DMS114 treated with DMSO at 0.1 percent for 48 hours (cell line): ENCODE data around the gene PEA15.

Source experiments
- DNase-seq: peaks from one replicate; lab custom pipeline; 2025; ENCODE audit not compliant: unreplicated experiment; lab: John Stamatoyannopoulos, UW

Gene PEA15

DNA sequence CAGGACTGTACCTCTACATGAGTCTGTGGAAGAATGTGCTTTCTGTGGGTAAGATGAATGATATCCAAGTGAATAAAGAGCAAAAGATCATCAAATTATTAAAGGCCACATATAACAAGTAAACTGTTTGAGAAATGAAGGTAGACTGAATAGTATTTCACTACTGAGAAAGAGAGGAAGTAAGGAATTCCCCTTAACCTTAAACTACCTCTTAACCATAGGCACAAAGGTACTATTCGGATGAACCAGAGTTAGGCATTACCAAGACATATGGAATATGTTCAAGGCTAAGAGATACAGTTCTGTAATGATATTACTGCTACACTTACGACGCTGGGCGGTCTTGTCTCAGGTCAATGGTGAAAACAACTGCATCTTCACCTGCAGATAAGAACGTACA, 31.6 kb downstream of the PEA15 start:
- DNase-seq: no peak

DNA sequence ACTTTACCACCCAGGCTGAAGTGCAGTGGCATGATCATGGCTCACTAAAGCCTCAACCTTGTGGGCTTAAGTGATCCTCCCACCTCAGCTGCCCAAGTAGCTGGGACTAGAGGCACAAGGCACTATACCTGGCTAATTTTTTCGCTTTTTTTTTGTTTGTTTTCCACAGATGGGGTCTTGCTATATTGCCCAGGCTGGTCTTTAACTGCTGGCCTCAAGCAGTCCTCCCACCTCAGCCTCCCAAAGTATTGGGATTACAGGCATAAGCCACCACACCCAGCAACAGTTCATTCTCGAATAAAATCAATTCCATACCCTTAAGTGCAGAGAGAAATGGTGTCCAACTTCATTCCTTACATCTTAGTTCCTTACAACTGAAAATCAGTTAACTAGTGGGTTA, 32.4 kb downstream of the PEA15 start:
- no peak for DNase-seq

DNA sequence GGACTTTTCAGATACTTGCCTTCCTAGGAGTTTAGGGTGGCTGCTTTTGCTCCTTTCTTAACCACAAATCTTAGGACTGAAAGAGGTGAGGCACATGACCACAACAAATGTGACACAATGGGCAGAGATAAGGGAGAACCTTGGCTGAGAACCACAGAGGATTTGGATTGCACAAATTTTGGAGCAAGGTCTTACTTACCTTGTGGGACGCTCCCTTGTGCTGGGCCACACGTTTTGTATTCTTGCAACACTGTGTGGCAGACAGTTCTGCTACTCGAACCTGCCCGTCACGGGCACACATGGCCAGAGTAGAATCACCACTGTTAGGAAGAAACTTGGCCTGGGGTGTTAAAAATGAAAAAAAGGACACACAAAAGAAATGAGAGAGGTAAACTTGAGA, 33.2 kb downstream of the PEA15 start:
- DNase-seq: no peak

DNA sequence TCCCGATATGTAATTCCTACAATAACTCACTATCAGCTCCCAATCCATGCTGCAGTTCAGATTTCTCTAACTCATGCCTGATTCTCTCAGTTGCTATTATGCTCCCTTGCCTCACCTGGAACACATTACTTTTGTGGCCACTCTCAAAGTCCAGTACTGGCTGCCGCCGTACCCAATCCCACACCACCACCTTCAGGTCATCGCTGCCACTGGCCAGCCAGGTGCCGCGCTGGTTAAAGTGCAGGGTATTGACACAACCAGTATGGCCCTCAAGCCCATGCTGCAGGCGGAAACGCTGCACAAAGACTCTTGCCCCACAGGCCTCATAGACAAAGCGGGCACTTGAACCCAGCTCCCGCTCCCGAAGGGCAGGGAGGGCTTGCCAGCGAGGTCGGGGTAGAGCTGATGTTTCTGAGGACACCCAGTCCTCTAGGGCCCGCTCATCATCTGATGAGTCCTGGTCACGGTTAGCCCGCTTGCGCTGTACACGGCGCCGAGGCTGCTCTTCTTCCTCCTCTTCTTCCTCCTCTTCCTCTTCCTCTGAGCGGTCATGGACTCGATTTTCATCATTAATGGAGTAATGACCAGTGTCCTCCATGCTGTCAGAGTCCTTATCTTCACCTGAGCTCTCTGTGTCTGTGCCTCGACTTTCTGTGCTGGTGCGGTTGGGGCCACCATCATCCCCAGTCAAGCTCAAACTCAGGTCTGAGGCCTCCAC, 34.6 kb downstream of the PEA15 start:
- no peak for DNase-seq

DNA sequence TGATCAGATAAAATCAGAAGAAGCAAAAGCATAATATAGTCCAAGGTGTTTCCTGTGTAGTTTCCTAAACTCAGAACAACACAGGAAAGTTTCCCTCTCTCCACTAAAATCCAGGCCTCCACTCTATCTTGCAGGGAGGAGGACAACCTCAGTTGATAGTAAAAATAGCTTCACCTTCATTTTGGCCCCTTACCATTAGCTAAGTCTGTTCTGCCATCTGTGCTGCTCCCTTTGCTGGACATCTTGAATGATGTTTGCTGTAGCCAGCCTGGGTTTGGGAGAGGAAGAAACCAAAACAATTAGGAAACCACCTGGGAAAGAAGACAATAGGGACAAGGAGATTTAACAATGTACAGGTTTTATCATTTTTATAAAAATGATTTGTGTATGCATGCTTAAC, 38.6 kb downstream of the PEA15 start:
- DNase-seq: no peak

DNA sequence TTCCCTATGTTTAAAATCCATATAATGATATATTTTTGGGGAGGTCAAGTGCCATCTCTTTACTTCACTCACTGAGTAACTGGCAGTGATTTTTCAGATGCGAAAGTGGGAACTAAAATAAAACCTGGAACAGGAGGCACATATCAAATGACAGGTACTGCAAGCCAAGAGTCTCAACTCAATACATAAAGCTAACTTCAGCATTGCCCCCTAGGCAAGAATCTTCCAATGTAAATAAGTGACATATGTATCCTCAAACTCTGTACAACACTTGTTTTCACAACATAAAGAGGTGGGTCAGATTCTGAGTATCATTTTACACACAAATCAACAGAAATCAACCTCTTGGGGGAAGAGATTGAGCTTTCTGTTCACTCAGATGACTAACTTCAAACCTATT, 39.0 kb downstream of the PEA15 start:
- no peak for DNase-seq

DNA sequence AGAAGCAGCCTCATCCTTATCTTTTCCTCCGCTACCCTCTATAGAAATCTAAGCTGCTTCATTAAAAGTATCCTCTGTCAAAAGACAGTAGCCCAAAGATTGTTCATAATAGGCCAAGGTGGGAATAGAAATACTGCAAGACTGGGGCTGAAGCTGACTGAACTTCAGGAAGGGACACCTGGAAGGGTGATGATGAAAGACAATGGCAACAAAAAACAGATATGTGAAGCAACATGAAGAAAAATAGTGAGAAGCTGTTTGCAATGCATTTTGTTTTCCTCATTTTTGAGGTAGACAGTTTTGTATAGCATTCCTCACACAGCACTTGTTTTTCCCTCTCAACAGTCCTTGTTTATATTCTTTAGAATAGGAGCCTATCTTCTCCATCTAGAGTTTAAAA, 40.2 kb downstream of the PEA15 start:
- DNase-seq: no peak

DNA sequence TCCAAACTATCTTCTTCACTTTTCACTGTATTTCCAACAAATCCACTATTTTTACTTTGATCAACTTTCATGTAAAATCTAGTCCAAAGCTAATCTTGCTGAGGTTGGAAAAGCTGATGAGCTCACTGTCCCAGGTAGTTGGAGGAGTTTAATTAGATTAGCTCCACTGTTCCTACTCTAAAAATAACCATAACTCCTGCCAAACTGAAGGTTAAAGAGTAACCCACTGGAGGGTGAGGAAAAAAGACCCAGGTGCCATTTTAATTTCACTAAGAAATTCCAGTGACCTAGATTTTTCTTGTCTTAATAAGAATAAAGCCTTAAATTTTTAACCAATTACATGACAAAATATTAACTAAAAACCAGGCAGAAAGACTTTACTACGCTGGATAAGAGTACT, 41.9 kb downstream of the PEA15 start:
- no peak for DNase-seq

DNA sequence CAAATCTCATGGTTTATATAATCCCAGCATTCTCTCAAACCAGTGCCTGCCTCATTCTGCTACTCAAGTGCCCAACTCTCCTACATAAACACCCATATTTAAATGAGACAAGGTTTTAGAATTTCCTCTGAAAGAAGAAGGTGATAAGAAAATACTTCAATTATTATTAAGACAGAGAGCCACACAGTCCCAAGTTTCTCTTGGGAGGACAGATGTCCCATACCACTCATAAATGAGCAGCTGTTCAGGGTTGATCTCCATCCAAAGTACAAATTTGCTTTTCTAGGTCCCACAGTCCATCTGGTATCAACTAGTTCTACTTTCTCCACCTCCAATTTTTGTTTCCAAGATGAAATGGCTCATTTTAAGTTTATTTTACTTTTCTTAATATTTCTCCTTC, 45.8 kb downstream of the PEA15 start:
- DNase-seq: no peak

DNA sequence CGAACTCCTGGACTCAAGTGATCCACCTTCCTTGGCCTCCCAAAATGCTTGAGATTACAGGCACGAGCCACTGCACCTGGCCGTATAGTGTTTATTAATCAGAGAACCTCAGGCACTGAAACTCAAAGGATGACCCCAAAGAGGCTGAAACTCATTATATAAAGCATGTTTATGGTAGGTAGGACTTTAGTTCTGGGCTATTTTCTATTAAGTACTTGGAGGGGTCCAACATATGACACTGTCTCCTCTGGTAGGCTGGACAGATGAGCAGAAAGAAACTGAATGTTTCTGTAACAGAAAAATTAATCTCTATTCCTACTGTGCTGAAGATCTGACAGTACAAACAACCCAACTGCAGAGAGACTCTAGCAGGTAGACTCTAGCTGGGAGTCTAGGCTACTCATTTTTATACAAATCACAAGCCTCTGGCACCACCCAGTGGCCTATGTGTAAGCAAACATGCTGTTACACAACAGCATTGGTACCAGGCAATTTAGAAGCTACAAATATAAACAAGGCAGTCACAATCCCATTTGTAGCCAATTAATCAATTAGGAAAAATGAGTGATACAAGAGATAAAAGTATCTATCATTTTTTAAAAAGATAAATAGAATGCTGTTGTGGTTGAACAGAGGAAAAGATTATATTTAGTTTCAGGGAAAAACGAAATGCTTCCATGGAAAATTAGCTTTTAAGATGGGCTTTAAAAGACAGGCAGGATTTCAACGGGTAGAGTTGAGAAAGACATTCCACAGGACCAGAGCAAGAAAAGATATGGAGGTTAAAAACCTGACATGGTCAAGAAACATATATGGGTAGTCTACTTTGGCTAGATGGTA, 46.7 kb downstream of the PEA15 start:
- DNase-seq: peak; percentile 68

DNA sequence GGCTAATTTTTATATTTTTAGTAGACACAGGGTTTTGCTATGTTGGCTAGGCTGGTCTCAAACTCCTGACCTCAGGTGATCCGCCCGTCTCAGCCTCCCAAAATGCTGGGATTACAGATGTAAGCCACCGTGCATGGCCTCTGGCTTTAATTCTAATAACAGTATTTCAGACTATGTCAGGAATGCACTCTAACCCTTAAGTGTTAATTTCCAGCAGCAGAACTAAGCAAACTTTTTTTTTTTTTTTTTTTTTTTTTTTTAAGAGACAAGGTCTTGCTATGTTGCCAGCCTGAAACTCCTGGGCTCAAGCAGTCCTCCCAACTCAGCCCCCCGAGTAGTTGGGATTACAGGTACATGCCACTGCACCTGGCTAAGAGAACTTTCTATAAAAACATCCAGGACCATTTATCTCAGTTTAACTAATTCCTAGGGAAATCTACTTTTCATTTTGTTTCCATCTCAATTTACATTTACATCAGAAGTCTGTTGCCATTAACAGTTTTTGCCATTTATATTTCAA, 50.7 kb downstream of the PEA15 start:
- DNase-seq: no peak

DNA sequence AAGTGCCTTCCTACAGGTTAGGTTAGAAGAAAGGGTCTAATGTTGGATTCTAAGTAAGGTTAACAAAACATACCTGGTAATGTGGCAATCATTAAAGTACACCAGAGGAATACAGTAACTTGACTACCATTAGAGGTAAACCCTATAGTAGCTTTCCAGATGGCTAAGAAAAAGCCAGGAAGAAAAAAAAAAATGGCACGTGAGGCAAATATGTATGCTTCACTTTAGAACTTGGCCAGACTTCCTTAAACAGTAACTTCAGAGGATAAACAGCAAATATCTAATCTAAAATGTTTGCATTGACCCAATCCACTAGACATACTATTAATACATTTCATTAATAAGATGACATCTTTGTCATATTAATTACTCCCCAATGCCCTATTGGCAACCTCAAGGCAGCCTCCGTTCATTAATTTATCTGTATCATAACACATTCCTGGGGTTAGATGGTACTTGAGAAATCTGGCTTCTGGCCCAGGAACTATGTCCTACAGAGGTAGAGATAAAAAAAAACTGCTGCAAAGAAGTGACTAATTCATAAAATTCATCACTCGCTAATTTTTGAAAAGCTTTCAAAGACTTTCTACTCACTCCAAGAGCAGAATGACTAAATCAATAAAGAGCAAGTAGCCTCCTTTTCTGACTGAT, 51.3 kb downstream of the PEA15 start:
- no peak for DNase-seq

DNA sequence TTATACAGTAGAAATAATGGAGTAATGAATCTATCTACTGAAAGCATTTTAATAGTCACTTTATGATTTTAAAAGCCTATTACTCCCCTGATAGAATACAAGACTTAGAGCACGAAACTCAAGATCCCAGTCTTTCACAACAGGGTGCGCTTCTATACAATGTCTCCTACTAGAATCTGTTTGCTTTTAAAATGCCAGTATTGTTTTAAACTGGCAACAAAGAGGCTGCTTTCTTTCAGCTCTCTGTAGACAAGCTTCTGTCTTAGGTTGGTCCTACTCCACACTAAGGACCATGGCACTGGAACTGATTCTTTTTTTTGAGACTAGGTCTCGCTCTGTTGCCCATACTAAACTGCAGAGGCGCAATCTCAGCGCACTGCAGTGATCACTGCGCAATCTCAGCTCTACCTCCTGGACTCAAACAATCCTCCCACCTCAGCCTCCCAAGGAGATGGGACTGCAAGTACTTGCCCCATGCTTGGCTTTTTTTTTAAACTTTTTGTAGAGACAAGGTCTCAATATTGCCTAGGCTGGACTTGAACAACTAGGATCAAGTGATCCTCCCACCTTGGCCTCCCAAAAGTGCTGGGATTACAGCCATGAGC, 52.3 kb downstream of the PEA15 start:
- DNase-seq: no peak

DNA sequence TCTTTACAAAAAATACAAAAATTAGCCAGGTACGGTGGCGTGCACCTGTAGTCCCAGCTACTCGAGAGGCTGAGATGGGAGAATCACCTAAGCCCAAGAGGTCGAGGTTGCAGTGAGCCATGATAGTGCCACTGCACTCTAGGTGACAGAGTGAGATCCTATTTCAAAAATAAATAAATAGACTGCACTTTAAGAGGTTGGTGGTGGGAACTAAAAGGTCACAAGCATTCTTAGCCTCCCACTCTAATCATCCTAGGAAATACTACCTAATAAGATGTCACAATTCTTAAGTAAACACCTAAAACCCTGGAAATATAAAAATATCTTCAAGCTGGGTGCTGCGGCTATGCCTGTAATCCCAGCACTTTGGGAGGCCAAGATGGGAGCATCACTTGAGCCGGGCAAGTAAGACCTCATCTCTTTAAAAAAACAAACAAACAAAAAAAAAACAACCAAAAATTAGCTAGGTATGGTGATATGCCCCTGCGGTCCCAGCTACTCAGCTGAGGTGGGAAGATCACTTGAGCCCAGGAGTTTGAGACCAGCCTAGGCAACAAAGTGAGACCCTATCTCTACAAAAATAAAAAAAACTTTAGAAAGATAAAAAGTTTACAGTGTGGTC, 53.1 kb downstream of the PEA15 start:
- no peak for DNase-seq

DNA sequence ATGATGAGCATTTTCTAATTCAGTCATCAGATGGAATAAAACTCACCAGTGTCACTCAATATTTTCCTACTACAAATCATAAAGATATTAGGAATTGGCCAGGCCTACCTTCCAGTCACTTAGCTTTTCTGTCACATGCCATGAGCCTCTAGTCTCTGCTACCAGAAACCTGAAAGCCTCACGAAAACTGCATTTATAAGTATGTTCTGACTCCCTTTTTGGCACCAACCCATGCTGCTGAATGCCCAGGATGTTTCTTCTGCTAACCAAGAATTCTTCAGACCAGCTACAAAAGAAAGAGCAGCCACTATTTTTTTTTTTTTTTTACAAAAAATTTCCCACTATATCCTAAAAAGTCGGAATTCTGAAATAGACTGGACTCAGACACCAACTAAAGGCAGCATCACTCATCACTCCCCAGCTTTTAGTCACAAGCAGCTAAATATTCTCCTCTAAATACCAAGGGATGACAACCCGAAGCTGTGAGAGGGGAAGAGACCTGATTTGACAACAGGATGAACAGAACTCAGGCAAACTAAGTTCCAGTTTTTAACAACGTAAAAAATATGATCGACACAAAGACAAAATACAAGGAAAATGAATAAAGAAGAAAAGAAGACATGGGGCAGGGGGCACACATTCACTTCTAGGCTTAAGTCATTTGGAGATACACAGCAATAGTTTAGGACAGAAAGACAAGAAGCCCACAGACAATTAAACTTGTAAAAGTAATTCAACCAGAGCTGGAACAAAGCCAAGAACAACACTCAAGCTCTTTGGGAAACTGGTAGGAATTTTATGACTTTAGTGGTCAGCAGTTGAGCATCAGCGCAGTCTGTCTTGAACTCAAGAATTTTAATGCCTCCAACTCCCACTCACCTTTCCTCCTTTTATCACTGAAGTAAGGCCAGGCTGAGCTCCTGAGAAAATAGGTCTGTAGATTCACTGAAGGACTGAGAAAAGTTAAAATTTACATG, 55.5 kb downstream of the PEA15 start:
- peak; percentile 53 for DNase-seq

DNA sequence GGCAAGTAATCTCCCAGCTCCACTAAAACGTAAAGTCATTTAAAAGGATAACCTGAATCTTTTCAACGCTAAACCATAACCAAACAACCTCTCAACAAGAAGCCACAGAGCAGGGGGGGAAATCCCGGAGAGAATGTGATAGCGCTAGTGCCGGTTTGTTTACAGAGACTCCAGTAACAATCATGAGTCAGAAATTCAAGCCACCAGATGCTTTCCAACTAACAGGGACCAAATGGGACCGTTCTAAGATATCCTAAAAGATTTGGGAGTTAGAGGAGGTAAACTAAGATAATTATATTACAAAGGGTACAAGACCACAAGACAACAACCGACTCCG, 56.3 kb downstream of the PEA15 start:
- DNase-seq: peak; percentile 64

DNA sequence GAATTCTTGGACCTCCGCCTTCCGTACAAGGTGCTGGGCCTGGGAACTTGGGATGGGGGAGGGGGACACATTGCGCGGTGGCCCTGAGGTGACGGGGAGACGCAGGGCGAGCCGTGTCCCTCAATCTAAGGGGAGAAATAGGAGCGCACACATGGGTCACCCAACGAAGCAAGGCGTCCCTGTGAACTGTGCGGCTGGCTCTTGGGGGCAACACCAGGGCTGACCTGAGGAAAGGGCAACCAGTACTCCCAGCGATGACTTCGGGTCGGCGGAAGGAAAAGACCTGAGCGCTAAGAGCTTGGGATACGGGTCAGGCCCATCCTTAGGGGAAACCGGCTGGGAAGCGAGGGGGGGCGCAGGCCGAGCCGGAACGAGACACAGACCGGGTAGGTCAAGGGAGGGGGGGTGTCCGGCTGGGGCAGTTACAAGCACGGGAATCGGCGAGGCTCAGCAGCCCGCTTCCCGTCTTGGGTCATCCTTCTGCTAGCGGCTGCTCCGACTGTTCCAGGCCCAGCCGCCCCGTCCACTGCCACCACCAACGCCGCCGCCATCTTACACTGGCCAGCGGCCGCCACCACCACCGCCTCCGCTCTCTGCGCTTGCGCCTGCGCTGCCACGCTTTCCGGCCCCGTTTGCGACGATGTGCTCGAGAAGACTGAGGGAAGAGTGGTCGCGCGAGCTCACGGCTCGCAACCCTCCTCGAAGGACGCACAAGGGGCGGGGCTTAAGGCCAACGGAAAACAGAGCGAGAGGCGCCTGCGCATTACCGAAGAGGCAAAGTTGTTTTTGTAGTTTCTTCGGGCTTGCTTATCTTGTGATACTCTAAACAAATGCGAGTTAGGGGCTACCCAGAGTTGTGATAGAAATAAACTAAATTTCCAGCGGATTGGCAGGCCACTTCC, 57.0 kb downstream of the PEA15 start, which contains the start of gene DCAF8:
TSS of gene DCAF8 (minus strand) at position 657 of the 902 bp plus-strand sequence. CDS start 18,541 bp downstream, outside the sequence.
- peak; percentile 99 for DNase-seq

DNA sequence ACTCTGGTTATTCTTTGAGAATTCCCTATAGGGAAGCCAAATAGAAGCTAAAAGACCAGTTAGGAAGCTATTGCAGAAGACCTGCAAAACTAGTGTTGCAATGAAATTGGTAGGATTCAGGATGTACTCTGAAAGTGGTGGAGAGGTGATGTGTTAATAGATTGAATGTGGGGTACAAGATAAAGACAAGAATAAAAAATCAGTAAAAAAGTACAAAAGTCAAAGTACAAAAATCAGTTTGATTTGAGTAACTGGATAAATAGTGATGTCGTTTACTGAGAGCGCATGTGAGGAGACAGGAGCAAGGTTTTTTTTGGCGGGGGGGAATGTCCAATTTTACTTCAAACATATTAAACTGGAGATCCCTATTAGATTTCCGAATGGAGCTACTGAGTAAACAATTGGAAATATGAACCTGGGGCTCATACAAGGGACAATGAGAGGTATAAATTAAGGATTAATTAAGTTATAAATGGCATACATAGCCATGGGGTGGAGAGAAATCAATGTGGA, 59.7 kb downstream of the PEA15 start:
- DNase-seq: no peak
